ENCODE data around the gene SLC9A9.

- TF ChIP-seq GABPA (IDR thresholded peaks at IDR 0.05 in 1 of 2, conservative IDR thresholded peaks at IDR 0.05 in 1 of 2) = no peak
- TF ChIP-seq CTCF (IDR thresholded peaks at IDR 0.05; ENCODE audit: low read depth, low read length, missing input control) = no peak
- no peak for TF ChIP-seq JUND (IDR thresholded peaks at IDR 0.05)
- TF ChIP-seq RAD21 (IDR thresholded peaks at IDR 0.05) = no peak
- TF ChIP-seq EGR1 (IDR thresholded peaks at IDR 0.05; ENCODE audit: low read depth in 2 of 2) = no peak
- no peak for TF ChIP-seq ATF3 (IDR thresholded peaks at IDR 0.05)
- TF ChIP-seq MAX (IDR thresholded peaks at IDR 0.05) = no peak
Observed at GRCh38 chr3:143332026-143332425, 516.2 kb downstream of the SLC9A9 start.
